ENCODE measurements around the gene NTS. TPM values are rescaled to one million over a fixed set of nuclear protein-coding genes. Genes with fewer than 3 reads are reported as not detected.
A peak's percentile ranks its signal among the peaks of the same experiment; 100 is the strongest.

The NTS gene, protein sequence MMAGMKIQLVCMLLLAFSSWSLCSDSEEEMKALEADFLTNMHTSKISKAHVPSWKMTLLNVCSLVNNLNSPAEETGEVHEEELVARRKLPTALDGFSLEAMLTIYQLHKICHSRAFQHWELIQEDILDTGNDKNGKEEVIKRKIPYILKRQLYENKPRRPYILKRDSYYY
- 100 to 1,000 TPM in 1 of 4 donors, 10 to 100 TPM in 1, 1 to 10 TPM in 1, under 1 TPM in 1; 0.81 to 180 (median 6.5) TPM for polyA plus RNA-seq
- long read RNA-seq, donor 1, transcript NTS-202 (2 exons, 1,118 nt), result minor isoform, 15 of 359 reads
- long read RNA-seq, donor 1, transcript NTS-201 (4 exons, 1,237 nt), result major isoform, 335 of 359 reads
- long read RNA-seq, donor 1, partial matches to known transcripts, result 8 of 359 reads
- long read RNA-seq, donor 1, other reads (novel, unspliced or antisense), result 0 of 359 reads
- long read RNA-seq, donor 2, transcript NTS-201 (4 exons, 1,237 nt), result major isoform, 9 of 9 reads
- long read RNA-seq, donor 2, partial matches to known transcripts, result 0 of 9 reads
- long read RNA-seq, donor 2, other reads (novel, unspliced or antisense), result 0 of 9 reads
- long read RNA-seq, donor 3, transcript NTS-201 (4 exons, 1,237 nt), result major isoform, 54 of 58 reads
- long read RNA-seq, donor 3, partial matches to known transcripts, result 0 of 58 reads
- long read RNA-seq, donor 3, other reads (novel, unspliced or antisense), result 0 of 58 reads
- long read RNA-seq, donor 4, partial matches to known transcripts, result 0 of 2 reads
- long read RNA-seq, donor 4, other reads (novel, unspliced or antisense), result 0 of 2 reads
- long read RNA-seq, donor 5, transcript NTS-201 (4 exons, 1,237 nt), result major isoform, 27 of 77 reads
- long read RNA-seq, donor 5, transcript NTS-202 (2 exons, 1,118 nt), result minor isoform, 12 of 77 reads
- long read RNA-seq, donor 5, partial matches to known transcripts, result 38 of 77 reads
- long read RNA-seq, donor 5, other reads (novel, unspliced or antisense), result 0 of 77 reads
- long read RNA-seq, donor 6, transcript NTS-201 (4 exons, 1,237 nt), result major isoform, 35 of 51 reads
- long read RNA-seq, donor 6, partial matches to known transcripts, result 12 of 51 reads
- long read RNA-seq, donor 6, other reads (novel, unspliced or antisense), result 0 of 51 reads
- long read RNA-seq, donor 7, result 0 reads
- long read RNA-seq, donor 8, partial matches to known transcripts, result 0 of 4 reads
- long read RNA-seq, donor 8, other reads (novel, unspliced or antisense), result 0 of 4 reads
- long read RNA-seq, donor 9, transcript NTS-201 (4 exons, 1,237 nt), result major isoform, 18 of 19 reads
- long read RNA-seq, donor 9, partial matches to known transcripts, result 0 of 19 reads
- long read RNA-seq, donor 9, other reads (novel, unspliced or antisense), result 0 of 19 reads
- long read RNA-seq, donor 10, transcript NTS-201 (4 exons, 1,237 nt), result major isoform, 103 of 109 reads
- long read RNA-seq, donor 10, transcript NTS-202 (2 exons, 1,118 nt), result minor isoform, 6 of 109 reads
- long read RNA-seq, donor 10, partial matches to known transcripts, result 0 of 109 reads
- long read RNA-seq, donor 10, other reads (novel, unspliced or antisense), result 0 of 109 reads

GRCh38 chr12:85874031-85874461 is at the start of gene NTS:
Gene NTS (plus strand): TSS chr12:85874295. CDS start chr12:85874404, 109 bp downstream.
- 17 to 25% (median 22%) methylated on average over 3 of the region's 3 CpGs for WGBS, 3 donors
- FAIRE-seq (no peak), DNase-seq (peak in 1 of 2 donors; percentile 6)
- H3K4me1 ChIP-seq (ENCODE audit: control insufficient read depth in 3 of 3, insufficient read depth in 2 of 3, low read depth in 1 of 3, low read length in 2 of 3), result no peaks in the 10 kb centered on the region
- H3K9me3 ChIP-seq (ENCODE audit: control insufficient read depth in 2 of 2, insufficient read depth in 1 of 2, low read depth in 1 of 2, low read length in 1 of 2), result no peaks in the 10 kb centered on the region
- no peak within 1 kb of the TSS for H3K4me3 ChIP-seq (ENCODE audit: low read depth in 1 of 3, low read length in 3 of 3)
- H3K27me3 ChIP-seq (ENCODE audit: control insufficient read depth in 3 of 3, insufficient read depth in 3 of 3, low read length in 3 of 3), result peaks cover 0 to 3% (median 0%) of the 10 kb centered on the region in 3 donors
- H3K36me3 ChIP-seq (ENCODE audit: control insufficient read depth in 3 of 3, insufficient read depth in 2 of 3, low read depth in 1 of 3, low read length in 3 of 3), result no peaks in the 10 kb centered on the region
- no peak within 1 kb of the TSS for H3K27ac ChIP-seq (ENCODE audit: low read depth in 1 of 3, low read length in 2 of 3)

DNA sequence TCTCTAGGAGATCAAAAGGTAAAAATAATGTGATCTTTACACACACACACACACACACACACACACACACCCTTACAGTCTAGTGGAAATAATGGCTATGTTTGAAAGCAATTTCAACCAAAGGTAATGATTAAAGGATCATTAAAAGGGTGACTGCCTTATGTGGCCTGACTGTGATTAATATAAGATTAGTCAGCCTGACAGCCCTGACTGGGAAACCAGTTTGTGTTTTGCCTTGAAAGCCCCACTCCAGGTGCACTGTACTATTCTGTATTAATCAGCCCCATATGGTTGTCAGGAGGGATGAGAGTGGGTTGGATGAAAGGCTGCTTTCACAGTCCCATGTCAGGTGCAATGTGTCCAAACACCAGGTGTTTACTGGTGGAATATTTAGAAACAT is 48.3 kb upstream of the NTS start:
- peak; percentile 48 to 74 for DNase-seq

GRCh38 chr12:85828576-85828975 is 45.5 kb upstream of the NTS start:
- Histone ChIP-seq H3K4me3 (ENCODE audit: low read depth in 1 of 3, low read length in 3 of 3) (no peak overlapping the region), H3K36me3 (ENCODE audit: control insufficient read depth in 3 of 3, insufficient read depth in 2 of 3, low read depth in 1 of 3, low read length in 3 of 3) (no peaks in the 10 kb centered on the region), H3K27ac (ENCODE audit: low read depth in 1 of 3, low read length in 2 of 3) (no peak overlapping the region), H3K4me1 (ENCODE audit: control insufficient read depth in 3 of 3, insufficient read depth in 2 of 3, low read depth in 1 of 3, low read length in 2 of 3) (peaks cover 0 to 5% (median 0%) of the 10 kb centered on the region in 3 donors), H3K27me3 (ENCODE audit: control insufficient read depth in 3 of 3, insufficient read depth in 3 of 3, low read length in 3 of 3) (no peaks in the 10 kb centered on the region), H3K9me3 (ENCODE audit: control insufficient read depth in 2 of 2, insufficient read depth in 1 of 2, low read depth in 1 of 2, low read length in 1 of 2) (no peaks in the 10 kb centered on the region)
- 93 to 98% (median 97%) methylated on average over 1 of the region's 1 CpG for WGBS, 3 donors
- FAIRE-seq, result no peak
- no peak for DNase-seq

More for the DNA sequence above, 48.3 kb upstream of the NTS start:
- Histone ChIP-seq H3K36me3 (ENCODE audit: control insufficient read depth in 3 of 3, insufficient read depth in 2 of 3, low read depth in 1 of 3, low read length in 3 of 3) (no peaks in the 10 kb centered on the region), H3K27me3 (ENCODE audit: control insufficient read depth in 3 of 3, insufficient read depth in 3 of 3, low read length in 3 of 3) (no peaks in the 10 kb centered on the region), H3K9me3 (ENCODE audit: control insufficient read depth in 2 of 2, insufficient read depth in 1 of 2, low read depth in 1 of 2, low read length in 1 of 2) (no peaks in the 10 kb centered on the region), H3K27ac (ENCODE audit: low read depth in 1 of 3, low read length in 2 of 3) (no peak overlapping the region), H3K4me3 (ENCODE audit: low read depth in 1 of 3, low read length in 3 of 3) (no peak overlapping the region), H3K4me1 (ENCODE audit: control insufficient read depth in 3 of 3, insufficient read depth in 2 of 3, low read depth in 1 of 3, low read length in 2 of 3) (peaks cover 0 to 8% (median 0%) of the 10 kb centered on the region in 3 donors)
- no peak for FAIRE-seq

- Histone ChIP-seq H3K27me3 (ENCODE audit: control insufficient read depth in 3 of 3, insufficient read depth in 3 of 3, low read length in 3 of 3) (no peaks in the 10 kb centered on the region), H3K4me1 (ENCODE audit: control insufficient read depth in 3 of 3, insufficient read depth in 2 of 3, low read depth in 1 of 3, low read length in 2 of 3) (peaks cover 0 to 5% (median 0%) of the 10 kb centered on the region in 3 donors), H3K9me3 (ENCODE audit: control insufficient read depth in 2 of 2, insufficient read depth in 1 of 2, low read depth in 1 of 2, low read length in 1 of 2) (no peaks in the 10 kb centered on the region), H3K36me3 (ENCODE audit: control insufficient read depth in 3 of 3, insufficient read depth in 2 of 3, low read depth in 1 of 3, low read length in 3 of 3) (no peaks in the 10 kb centered on the region), H3K27ac (ENCODE audit: low read depth in 1 of 3, low read length in 2 of 3) (no peak overlapping the region), H3K4me3 (ENCODE audit: low read depth in 1 of 3, low read length in 3 of 3) (no peak overlapping the region)
- FAIRE-seq (no peak), DNase-seq (no peak)
- WGBS, 3 donors, result 87 to 93% (median 90%) methylated on average over 2 of the region's 2 CpGs
Measured at GRCh38 chr12:85829391-85829790, 44.7 kb upstream of the NTS start.

DNA sequence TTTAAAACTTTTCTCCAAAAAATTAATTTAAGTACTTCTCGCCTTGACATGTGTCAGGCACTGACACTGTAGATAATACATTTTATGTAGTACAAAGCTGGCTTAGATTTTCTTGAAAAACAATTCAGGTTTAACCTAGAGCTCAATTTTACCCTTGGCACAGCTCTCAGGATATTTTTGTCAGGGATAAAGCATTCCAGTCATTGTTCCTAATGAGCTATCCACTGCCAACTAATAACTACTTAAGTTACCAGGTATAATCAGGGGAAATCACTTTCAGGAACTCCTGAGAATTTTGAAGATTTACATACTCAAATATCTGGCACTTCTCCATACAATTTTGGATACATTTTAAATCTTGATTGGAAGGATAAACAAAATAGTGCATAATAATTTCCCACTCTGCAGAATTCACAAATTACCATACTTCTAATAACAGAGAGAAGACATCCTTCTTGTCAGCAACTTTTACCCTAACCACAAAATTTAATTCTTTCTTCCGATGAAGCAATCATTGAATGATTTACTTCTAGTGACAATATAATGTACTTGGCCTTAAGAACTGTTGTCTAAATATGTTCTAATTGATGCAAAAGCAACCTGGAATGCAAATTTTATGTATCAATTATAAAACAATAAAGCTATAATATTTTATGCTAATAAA is 42.6 kb upstream of the NTS start:
- WGBS, 3 donors, result 64 to 79% (median 70%) methylated on average over 2 of the region's 2 CpGs
- H3K4me3 ChIP-seq (ENCODE audit: low read depth in 1 of 3, low read length in 3 of 3), result no peak overlapping the region

DNA sequence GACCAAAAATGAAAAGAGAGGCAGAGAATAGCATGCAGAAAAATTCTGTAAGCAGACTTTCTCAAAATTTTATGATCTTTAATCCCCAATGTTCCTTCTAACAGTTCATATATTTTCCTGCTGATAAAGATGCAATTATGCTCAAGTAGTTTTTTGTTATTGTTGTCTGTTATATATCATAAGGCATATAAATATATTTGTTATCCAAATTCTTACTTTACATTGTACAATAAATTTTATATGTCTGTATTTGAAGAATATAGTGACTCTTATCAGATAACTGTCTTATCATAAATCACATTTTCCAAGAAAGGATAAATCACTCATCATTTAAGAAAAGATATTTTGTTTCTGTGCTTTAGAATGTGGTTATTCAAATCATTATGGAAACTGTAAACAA is 40.5 kb upstream of the NTS start:
- Histone ChIP-seq H3K27me3 (ENCODE audit: control insufficient read depth in 3 of 3, insufficient read depth in 3 of 3, low read length in 3 of 3) (no peaks in the 10 kb centered on the region), H3K36me3 (ENCODE audit: control insufficient read depth in 3 of 3, insufficient read depth in 2 of 3, low read depth in 1 of 3, low read length in 3 of 3) (no peaks in the 10 kb centered on the region), H3K9me3 (ENCODE audit: control insufficient read depth in 2 of 2, insufficient read depth in 1 of 2, low read depth in 1 of 2, low read length in 1 of 2) (no peaks in the 10 kb centered on the region), H3K27ac (ENCODE audit: low read depth in 1 of 3, low read length in 2 of 3) (no peak overlapping the region), H3K4me1 (ENCODE audit: control insufficient read depth in 3 of 3, insufficient read depth in 2 of 3, low read depth in 1 of 3, low read length in 2 of 3) (peaks cover 0 to 9% (median 0%) of the 10 kb centered on the region in 3 donors), H3K4me3 (ENCODE audit: low read depth in 1 of 3, low read length in 3 of 3) (no peak overlapping the region)
- FAIRE-seq (no peak), DNase-seq (no peak)

More for the DNA sequence above, 42.6 kb upstream of the NTS start:
- H3K27me3 ChIP-seq (ENCODE audit: control insufficient read depth in 3 of 3, insufficient read depth in 3 of 3, low read length in 3 of 3), result no peaks in the 10 kb centered on the region
- peaks cover 0 to 2% (median 0%) of the 10 kb centered on the region in 3 donors for H3K4me1 ChIP-seq (ENCODE audit: control insufficient read depth in 3 of 3, insufficient read depth in 2 of 3, low read depth in 1 of 3, low read length in 2 of 3)
- no peak for FAIRE-seq
- no peaks in the 10 kb centered on the region for H3K9me3 ChIP-seq (ENCODE audit: control insufficient read depth in 2 of 2, insufficient read depth in 1 of 2, low read depth in 1 of 2, low read length in 1 of 2)
- H3K36me3 ChIP-seq (ENCODE audit: control insufficient read depth in 3 of 3, insufficient read depth in 2 of 3, low read depth in 1 of 3, low read length in 3 of 3), result no peaks in the 10 kb centered on the region
- no peak overlapping the region for H3K27ac ChIP-seq (ENCODE audit: low read depth in 1 of 3, low read length in 2 of 3)
- DNase-seq, result no peak

- H3K4me1 ChIP-seq (ENCODE audit: control insufficient read depth in 3 of 3, insufficient read depth in 2 of 3, low read depth in 1 of 3, low read length in 2 of 3), result peaks cover 0 to 9% (median 0%) of the 10 kb centered on the region in 3 donors
- WGBS, 3 donors, result 15 to 33% (median 29%) methylated on average over 2 of the region's 2 CpGs
- H3K9me3 ChIP-seq (ENCODE audit: control insufficient read depth in 2 of 2, insufficient read depth in 1 of 2, low read depth in 1 of 2, low read length in 1 of 2), result no peaks in the 10 kb centered on the region
- H3K36me3 ChIP-seq (ENCODE audit: control insufficient read depth in 3 of 3, insufficient read depth in 2 of 3, low read depth in 1 of 3, low read length in 3 of 3), result no peaks in the 10 kb centered on the region
- no peak overlapping the region for H3K4me3 ChIP-seq (ENCODE audit: low read depth in 1 of 3, low read length in 3 of 3)
- no peaks in the 10 kb centered on the region for H3K27me3 ChIP-seq (ENCODE audit: control insufficient read depth in 3 of 3, insufficient read depth in 3 of 3, low read length in 3 of 3)
- H3K27ac ChIP-seq (ENCODE audit: low read depth in 1 of 3, low read length in 2 of 3), result no peak overlapping the region
- no peak for DNase-seq
- FAIRE-seq, result no peak
Measured at GRCh38 chr12:85834378-85834777, 39.7 kb upstream of the NTS start.

Measured in small intestine (tissue), 16 donors.